Mesodermal cell (in vitro differentiated cells): ENCODE results near the gene TRMT11.
A peak's percentile ranks its signal among the peaks of the same experiment; 100 is the strongest.

ENCODE experiments used
- H3K27ac ChIP-seq: 2 replicates; pipeline ENCODE4 v1.7.0; 2013; ENCODE audit warnings: mild to moderate bottlenecking, low read depth, low read length, moderate library complexity; ENCODE audit not compliant: severe bottlenecking
- H3K36me3 ChIP-seq: 2 replicates; pipeline ENCODE4 v1.7.1; 2013; ENCODE audit warnings: mild to moderate bottlenecking, low read length, moderate library complexity; ENCODE audit not compliant: control insufficient read depth, insufficient read depth
- H3K4me1 ChIP-seq: one replicate; pipeline ENCODE4 v1.7.1; 2013; ENCODE audit warnings: mild to moderate bottlenecking, low read length; ENCODE audit not compliant: insufficient read depth, control insufficient read depth, poor library complexity, severe bottlenecking
- H3K4me3 ChIP-seq: 2 replicates; pipeline ENCODE4 v1.7.0; 2013; ENCODE audit warnings: low read length, control low read depth, mild to moderate bottlenecking; ENCODE audit not compliant: insufficient read depth, poor library complexity, severe bottlenecking; ENCODE audit errors: extremely low read depth
- H3K9me3 ChIP-seq: 2 replicates; pipeline ENCODE4 v1.7.1; 2013; ENCODE audit warnings: mild to moderate bottlenecking, low read length, moderate library complexity; ENCODE audit not compliant: control insufficient read depth
- WGBS, 2 experiments: methylation state at CpG; one replicate each; pipeline ENCODE4 v1.1.5; 2013; ENCODE audit warnings: missing lambda C conversion rate in 2 of 2; ENCODE audit not compliant: insufficient coverage in 2 of 2; 5-methylcytosine and 5-hydroxymethylcytosine counted together

TRMT11 gene

GRCh38 chr6:125974214-125974866, 12.0 kb upstream of the TRMT11 start:
- no peak overlapping the region for H3K4me3 ChIP-seq
- H3K27ac ChIP-seq, result no peak overlapping the region
- no peaks in the 10 kb centered on the region for H3K4me1 ChIP-seq
- no peaks in the 10 kb centered on the region for H3K36me3 ChIP-seq
- 55 to 56% methylated on average over 2 to 4 of the region's 5 CpGs for WGBS, 2 experiments
- H3K9me3 ChIP-seq, result no peaks in the 10 kb centered on the region

- 100% methylated on average over 2 of the region's 3 CpGs; no CpG with 5 or more reads in 1 of the 2 experiments for WGBS, 2 experiments
- no peak overlapping the region for H3K4me3 ChIP-seq
- H3K4me1 ChIP-seq, result no peaks in the 10 kb centered on the region
Measured at GRCh38 chr6:125979101-125979500, 7.2 kb upstream of the TRMT11 start.

GRCh38 chr6:125981571-125982185, 4.7 kb upstream of the TRMT11 start:
- no peaks in the 10 kb centered on the region for H3K9me3 ChIP-seq
- no peak overlapping the region for H3K4me3 ChIP-seq
- H3K27ac ChIP-seq, result no peak overlapping the region
- no peaks in the 10 kb centered on the region for H3K4me1 ChIP-seq
- 86 to 100% methylated on average over 1 of the region's 2 CpGs for WGBS, 2 experiments
- H3K36me3 ChIP-seq, result no peaks in the 10 kb centered on the region

More at GRCh38 chr6:125979101-125979500, 7.2 kb upstream of the TRMT11 start:
- Histone ChIP-seq H3K27ac (no peak overlapping the region), H3K9me3 (no peaks in the 10 kb centered on the region), H3K36me3 (no peaks in the 10 kb centered on the region)

GRCh38 chr6:125983246-125983945, 2.9 kb upstream of the TRMT11 start:
- Histone ChIP-seq H3K36me3 (no peaks in the 10 kb centered on the region), H3K4me3 (no peak overlapping the region), H3K4me1 (no peaks in the 10 kb centered on the region), H3K9me3 (no peaks in the 10 kb centered on the region), H3K27ac (no peak overlapping the region)
- 83 to 100% methylated on average over 2 of the region's 4 CpGs for WGBS, 2 experiments

- Histone ChIP-seq H3K36me3 (no peaks in the 10 kb centered on the region), H3K9me3 (no peaks in the 10 kb centered on the region), H3K27ac (no peak overlapping the region), H3K4me3 (no peak overlapping the region), H3K4me1 (no peaks in the 10 kb centered on the region)
- 93 to 100% methylated on average over 1 to 2 of the region's 2 CpGs for WGBS, 2 experiments
Measured at GRCh38 chr6:125984311-125984710, 2.0 kb upstream of the TRMT11 start.

GRCh38 chr6:125985522-125985921, 818 bp upstream of the TRMT11 start:
- H3K4me3 ChIP-seq, result peak overlapping the region; percentile 67
- H3K4me1 ChIP-seq, result no peaks in the 10 kb centered on the region
- WGBS, 2 experiments, result 88 to 91% methylated on average over 1 to 2 of the region's 4 CpGs
- no peaks in the 10 kb centered on the region for H3K9me3 ChIP-seq
- no peak overlapping the region for H3K27ac ChIP-seq
- H3K36me3 ChIP-seq, result no peaks in the 10 kb centered on the region

GRCh38 chr6:125985979-125986300, 400 bp upstream of the TRMT11 start:
- 0% methylated on average over 1 of the region's 3 CpGs; no CpG with 5 or more reads in 1 of the 2 experiments for WGBS, 2 experiments
- Histone ChIP-seq H3K9me3 (no peaks in the 10 kb centered on the region), H3K27ac (no peak overlapping the region), H3K36me3 (no peaks in the 10 kb centered on the region), H3K4me3 (peak overlapping the region; percentile 67), H3K4me1 (no peaks in the 10 kb centered on the region)

- H3K4me3 ChIP-seq, result peak overlapping the region; percentile 67
- WGBS, 2 experiments, result 10 to 14% methylated on average over 10 of the region's 10 CpGs
- no peak overlapping the region for H3K27ac ChIP-seq
- H3K36me3 ChIP-seq, result no peaks in the 10 kb centered on the region
- H3K4me1 ChIP-seq, result no peaks in the 10 kb centered on the region
- H3K9me3 ChIP-seq, result no peaks in the 10 kb centered on the region
Measured at GRCh38 chr6:125987026-125987617, 782 bp downstream of the TRMT11 start.

- Histone ChIP-seq H3K27ac (no peak overlapping the region), H3K36me3 (no peaks in the 10 kb centered on the region), H3K4me1 (no peaks in the 10 kb centered on the region), H3K4me3 (no peak overlapping the region), H3K9me3 (no peaks in the 10 kb centered on the region)
Measured at GRCh38 chr6:125988280-125988679, 1.9 kb downstream of the TRMT11 start.

- no peaks in the 10 kb centered on the region for H3K36me3 ChIP-seq
- H3K4me3 ChIP-seq, result no peak overlapping the region
- no peaks in the 10 kb centered on the region for H3K4me1 ChIP-seq
- H3K27ac ChIP-seq, result no peak overlapping the region
- 92% methylated on average over 3 of the region's 3 CpGs for WGBS, 2 experiments
- no peaks in the 10 kb centered on the region for H3K9me3 ChIP-seq
Measured at GRCh38 chr6:125989631-125990030, 3.3 kb downstream of the TRMT11 start.
